ENCODE data around the gene ACOXL. TPM values are rescaled to one million over a fixed set of nuclear protein-coding genes. Genes with fewer than 3 reads are reported as not detected.

Gene ACOXL
- total and polyA plus RNA-seq, 2 of the 8 experiments (the other 6 are each of a cell fraction or from before 2014, with no cell fraction given): 11.4 to 20.6 TPM

- TF ChIP-seq, protein P1, sequence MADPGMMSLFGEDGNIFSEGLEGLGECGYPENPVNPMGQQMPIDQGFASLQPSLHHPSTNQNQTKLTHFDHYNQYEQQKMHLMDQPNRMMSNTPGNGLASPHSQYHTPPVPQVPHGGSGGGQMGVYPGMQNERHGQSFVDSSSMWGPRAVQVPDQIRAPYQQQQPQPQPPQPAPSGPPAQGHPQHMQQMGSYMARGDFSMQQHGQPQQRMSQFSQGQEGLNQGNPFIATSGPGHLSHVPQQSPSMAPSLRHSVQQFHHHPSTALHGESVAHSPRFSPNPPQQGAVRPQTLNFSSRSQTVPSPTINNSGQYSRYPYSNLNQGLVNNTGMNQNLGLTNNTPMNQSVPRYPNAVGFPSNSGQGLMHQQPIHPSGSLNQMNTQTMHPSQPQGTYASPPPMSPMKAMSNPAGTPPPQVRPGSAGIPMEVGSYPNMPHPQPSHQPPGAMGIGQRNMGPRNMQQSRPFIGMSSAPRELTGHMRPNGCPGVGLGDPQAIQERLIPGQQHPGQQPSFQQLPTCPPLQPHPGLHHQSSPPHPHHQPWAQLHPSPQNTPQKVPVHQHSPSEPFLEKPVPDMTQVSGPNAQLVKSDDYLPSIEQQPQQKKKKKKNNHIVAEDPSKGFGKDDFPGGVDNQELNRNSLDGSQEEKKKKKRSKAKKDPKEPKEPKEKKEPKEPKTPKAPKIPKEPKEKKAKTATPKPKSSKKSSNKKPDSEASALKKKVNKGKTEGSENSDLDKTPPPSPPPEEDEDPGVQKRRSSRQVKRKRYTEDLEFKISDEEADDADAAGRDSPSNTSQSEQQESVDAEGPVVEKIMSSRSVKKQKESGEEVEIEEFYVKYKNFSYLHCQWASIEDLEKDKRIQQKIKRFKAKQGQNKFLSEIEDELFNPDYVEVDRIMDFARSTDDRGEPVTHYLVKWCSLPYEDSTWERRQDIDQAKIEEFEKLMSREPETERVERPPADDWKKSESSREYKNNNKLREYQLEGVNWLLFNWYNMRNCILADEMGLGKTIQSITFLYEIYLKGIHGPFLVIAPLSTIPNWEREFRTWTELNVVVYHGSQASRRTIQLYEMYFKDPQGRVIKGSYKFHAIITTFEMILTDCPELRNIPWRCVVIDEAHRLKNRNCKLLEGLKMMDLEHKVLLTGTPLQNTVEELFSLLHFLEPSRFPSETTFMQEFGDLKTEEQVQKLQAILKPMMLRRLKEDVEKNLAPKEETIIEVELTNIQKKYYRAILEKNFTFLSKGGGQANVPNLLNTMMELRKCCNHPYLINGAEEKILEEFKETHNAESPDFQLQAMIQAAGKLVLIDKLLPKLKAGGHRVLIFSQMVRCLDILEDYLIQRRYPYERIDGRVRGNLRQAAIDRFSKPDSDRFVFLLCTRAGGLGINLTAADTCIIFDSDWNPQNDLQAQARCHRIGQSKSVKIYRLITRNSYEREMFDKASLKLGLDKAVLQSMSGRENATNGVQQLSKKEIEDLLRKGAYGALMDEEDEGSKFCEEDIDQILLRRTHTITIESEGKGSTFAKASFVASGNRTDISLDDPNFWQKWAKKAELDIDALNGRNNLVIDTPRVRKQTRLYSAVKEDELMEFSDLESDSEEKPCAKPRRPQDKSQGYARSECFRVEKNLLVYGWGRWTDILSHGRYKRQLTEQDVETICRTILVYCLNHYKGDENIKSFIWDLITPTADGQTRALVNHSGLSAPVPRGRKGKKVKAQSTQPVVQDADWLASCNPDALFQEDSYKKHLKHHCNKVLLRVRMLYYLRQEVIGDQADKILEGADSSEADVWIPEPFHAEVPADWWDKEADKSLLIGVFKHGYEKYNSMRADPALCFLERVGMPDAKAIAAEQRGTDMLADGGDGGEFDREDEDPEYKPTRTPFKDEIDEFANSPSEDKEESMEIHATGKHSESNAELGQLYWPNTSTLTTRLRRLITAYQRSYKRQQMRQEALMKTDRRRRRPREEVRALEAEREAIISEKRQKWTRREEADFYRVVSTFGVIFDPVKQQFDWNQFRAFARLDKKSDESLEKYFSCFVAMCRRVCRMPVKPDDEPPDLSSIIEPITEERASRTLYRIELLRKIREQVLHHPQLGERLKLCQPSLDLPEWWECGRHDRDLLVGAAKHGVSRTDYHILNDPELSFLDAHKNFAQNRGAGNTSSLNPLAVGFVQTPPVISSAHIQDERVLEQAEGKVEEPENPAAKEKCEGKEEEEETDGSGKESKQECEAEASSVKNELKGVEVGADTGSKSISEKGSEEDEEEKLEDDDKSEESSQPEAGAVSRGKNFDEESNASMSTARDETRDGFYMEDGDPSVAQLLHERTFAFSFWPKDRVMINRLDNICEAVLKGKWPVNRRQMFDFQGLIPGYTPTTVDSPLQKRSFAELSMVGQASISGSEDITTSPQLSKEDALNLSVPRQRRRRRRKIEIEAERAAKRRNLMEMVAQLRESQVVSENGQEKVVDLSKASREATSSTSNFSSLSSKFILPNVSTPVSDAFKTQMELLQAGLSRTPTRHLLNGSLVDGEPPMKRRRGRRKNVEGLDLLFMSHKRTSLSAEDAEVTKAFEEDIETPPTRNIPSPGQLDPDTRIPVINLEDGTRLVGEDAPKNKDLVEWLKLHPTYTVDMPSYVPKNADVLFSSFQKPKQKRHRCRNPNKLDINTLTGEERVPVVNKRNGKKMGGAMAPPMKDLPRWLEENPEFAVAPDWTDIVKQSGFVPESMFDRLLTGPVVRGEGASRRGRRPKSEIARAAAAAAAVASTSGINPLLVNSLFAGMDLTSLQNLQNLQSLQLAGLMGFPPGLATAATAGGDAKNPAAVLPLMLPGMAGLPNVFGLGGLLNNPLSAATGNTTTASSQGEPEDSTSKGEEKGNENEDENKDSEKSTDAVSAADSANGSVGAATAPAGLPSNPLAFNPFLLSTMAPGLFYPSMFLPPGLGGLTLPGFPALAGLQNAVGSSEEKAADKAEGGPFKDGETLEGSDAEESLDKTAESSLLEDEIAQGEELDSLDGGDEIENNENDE (IDR thresholded peaks at IDR 0.05; ENCODE audit: insufficient replicate concordance, low read length): no peak
- TF ChIP-seq, protein P2, sequence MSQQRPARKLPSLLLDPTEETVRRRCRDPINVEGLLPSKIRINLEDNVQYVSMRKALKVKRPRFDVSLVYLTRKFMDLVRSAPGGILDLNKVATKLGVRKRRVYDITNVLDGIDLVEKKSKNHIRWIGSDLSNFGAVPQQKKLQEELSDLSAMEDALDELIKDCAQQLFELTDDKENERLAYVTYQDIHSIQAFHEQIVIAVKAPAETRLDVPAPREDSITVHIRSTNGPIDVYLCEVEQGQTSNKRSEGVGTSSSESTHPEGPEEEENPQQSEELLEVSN (IDR thresholded peaks at IDR 0.05): no peak
- TF ChIP-seq CHD2 (IDR thresholded peaks at IDR 0.05; ENCODE audit: low read length): no peak
- TF ChIP-seq, protein P3, sequence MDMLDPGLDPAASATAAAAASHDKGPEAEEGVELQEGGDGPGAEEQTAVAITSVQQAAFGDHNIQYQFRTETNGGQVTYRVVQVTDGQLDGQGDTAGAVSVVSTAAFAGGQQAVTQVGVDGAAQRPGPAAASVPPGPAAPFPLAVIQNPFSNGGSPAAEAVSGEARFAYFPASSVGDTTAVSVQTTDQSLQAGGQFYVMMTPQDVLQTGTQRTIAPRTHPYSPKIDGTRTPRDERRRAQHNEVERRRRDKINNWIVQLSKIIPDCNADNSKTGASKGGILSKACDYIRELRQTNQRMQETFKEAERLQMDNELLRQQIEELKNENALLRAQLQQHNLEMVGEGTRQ (IDR thresholded peaks at IDR 0.05; ENCODE audit: low read length): no peak
- no peak for TF ChIP-seq TEAD4 (IDR thresholded peaks at IDR 0.05; ENCODE audit: low read depth, low read length)
- TF ChIP-seq SAP30 (IDR thresholded peaks at IDR 0.05; ENCODE audit: insufficient read depth, insufficient replicate concordance, low read length): no peak
- TF ChIP-seq HDAC2 (IDR thresholded peaks at IDR 0.05; ENCODE audit: borderline replicate concordance in 1 of 2, low read depth in 2 of 2, low read length in 2 of 2): no peak
These were observed 29.6 kb upstream of the ACOXL start (continued) for GRCh38 chr2:110702514-110703380.
